HG03108 (cell line): ENCODE measurements around the gene AUTS2.

Experiments
- ATAC-seq: cut with Tn5 transposase; IDR thresholded peaks from one replicate; pipeline ENCODE4 v1.9.1; 2021; ENCODE audit warnings: moderate library complexity; ENCODE audit not compliant: unreplicated experiment

Gene AUTS2

GRCh38 chr7:70504254-70504653 lies 906.0 kb downstream of the AUTS2 start:
- ATAC-seq, result no peak

GRCh38 chr7:70505468-70505867 lies 907.2 kb downstream of the AUTS2 start:
- ATAC-seq, result no peak

- ATAC-seq, result no peak
Observed at GRCh38 chr7:70505886-70506285, 907.6 kb downstream of the AUTS2 start.

GRCh38 chr7:70506434-70506833 lies 908.2 kb downstream of the AUTS2 start:
- ATAC-seq, result no peak

- ATAC-seq, result no peak
Observed at GRCh38 chr7:70512144-70512543, 913.9 kb downstream of the AUTS2 start.

- no peak for ATAC-seq
Observed at GRCh38 chr7:70512761-70513160, 914.5 kb downstream of the AUTS2 start.

- ATAC-seq, result no peak
Observed at GRCh38 chr7:70520611-70521010, 922.3 kb downstream of the AUTS2 start.

- no peak for ATAC-seq
Observed at GRCh38 chr7:70523249-70523988, 925.1 kb downstream of the AUTS2 start.

- no peak for ATAC-seq
Observed at GRCh38 chr7:70523989-70524351, 925.7 kb downstream of the AUTS2 start.

- ATAC-seq, result no peak
Observed at GRCh38 chr7:70525991-70526390, 927.7 kb downstream of the AUTS2 start.

- no peak for ATAC-seq
Observed at GRCh38 chr7:70527520-70528115, 929.3 kb downstream of the AUTS2 start.

- ATAC-seq, result no peak
Observed at GRCh38 chr7:70529436-70529835, 931.2 kb downstream of the AUTS2 start.

GRCh38 chr7:70529914-70530585 lies 931.8 kb downstream of the AUTS2 start:
- no peak for ATAC-seq

GRCh38 chr7:70533614-70534013 lies 935.3 kb downstream of the AUTS2 start:
- no peak for ATAC-seq

- ATAC-seq, result no peak
Observed at GRCh38 chr7:70539205-70539604, 940.9 kb downstream of the AUTS2 start.

- ATAC-seq, result no peak
Observed at GRCh38 chr7:70539617-70540016, 941.3 kb downstream of the AUTS2 start.

- ATAC-seq, result no peak
Observed at GRCh38 chr7:70540641-70541040, 942.4 kb downstream of the AUTS2 start.

- ATAC-seq, result no peak
Observed at GRCh38 chr7:70542750-70543376, 944.6 kb downstream of the AUTS2 start.

- ATAC-seq, result no peak
Observed at GRCh38 chr7:70544016-70544415, 945.7 kb downstream of the AUTS2 start.

- no peak for ATAC-seq
Observed at GRCh38 chr7:70545214-70545613, 946.9 kb downstream of the AUTS2 start.

GRCh38 chr7:70552141-70552540 lies 953.9 kb downstream of the AUTS2 start:
- no peak for ATAC-seq

- ATAC-seq, result no peak
Observed at GRCh38 chr7:70553364-70553763, 955.1 kb downstream of the AUTS2 start.
